HG02870 (cell line): ENCODE measurements around the gene FANK1.

ENCODE experiments used
- ATAC-seq: cut with Tn5 transposase; IDR thresholded peaks from one replicate; pipeline ENCODE4 v1.9.1; 2021; ENCODE audit warnings: mild to moderate bottlenecking, moderate library complexity; ENCODE audit not compliant: unreplicated experiment

The FANK1 gene

GRCh38 chr10:126058507-126058906 is 162.1 kb downstream of the FANK1 start:
- no peak for ATAC-seq
